ENCODE data around the gene MR1. TPM values are rescaled to one million over a fixed set of nuclear protein-coding genes. Genes with fewer than 3 reads are reported as not detected.

The MR1 gene
- total and polyA plus RNA-seq, 7 donors: 0.70 to 3.0 (median 2.0) TPM

DNA sequence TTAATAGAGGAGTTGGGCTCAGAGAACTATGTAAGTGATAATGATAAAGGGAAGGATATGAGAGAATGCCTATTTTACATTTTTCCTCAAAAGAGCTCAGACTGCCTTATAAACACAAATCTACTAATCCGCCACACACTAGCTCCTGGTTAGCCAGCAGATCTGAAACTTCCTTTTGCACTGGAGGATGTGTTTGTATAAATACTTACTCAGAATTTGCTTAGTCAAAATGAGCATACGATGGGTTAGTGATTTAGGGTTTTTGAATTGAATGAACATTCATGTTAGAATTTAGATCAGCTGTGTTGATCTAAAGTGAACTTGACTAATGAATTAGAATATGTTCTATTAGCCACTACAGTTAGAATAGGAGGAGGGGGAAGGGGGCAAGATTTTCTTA is 45.6 kb downstream of the MR1 start:
- Histone ChIP-seq H3K36me3 (ENCODE audit: insufficient read depth in 1 of 2, low read depth in 1 of 2) (no peaks in the 10 kb centered on the region), H3K4me3 (no peak overlapping the region), H3K9me3 (no peaks in the 10 kb centered on the region), H3K27me3 (ENCODE audit: insufficient read depth in 3 of 3, low read length in 2 of 3) (no peaks in the 10 kb centered on the region), H3K27ac (no peak overlapping the region), H3K4me1 (peaks cover 8% of the 10 kb centered on the region)
- intact Hi-C loops (cut with DNase I): no loop called here
- 85 to 89% (median 87%) methylated on average over 2 of the region's 2 CpGs for WGBS, 3 donors
- ATAC-seq (no peak), DNase-seq (no peak)
- TF ChIP-seq, protein P1, sequence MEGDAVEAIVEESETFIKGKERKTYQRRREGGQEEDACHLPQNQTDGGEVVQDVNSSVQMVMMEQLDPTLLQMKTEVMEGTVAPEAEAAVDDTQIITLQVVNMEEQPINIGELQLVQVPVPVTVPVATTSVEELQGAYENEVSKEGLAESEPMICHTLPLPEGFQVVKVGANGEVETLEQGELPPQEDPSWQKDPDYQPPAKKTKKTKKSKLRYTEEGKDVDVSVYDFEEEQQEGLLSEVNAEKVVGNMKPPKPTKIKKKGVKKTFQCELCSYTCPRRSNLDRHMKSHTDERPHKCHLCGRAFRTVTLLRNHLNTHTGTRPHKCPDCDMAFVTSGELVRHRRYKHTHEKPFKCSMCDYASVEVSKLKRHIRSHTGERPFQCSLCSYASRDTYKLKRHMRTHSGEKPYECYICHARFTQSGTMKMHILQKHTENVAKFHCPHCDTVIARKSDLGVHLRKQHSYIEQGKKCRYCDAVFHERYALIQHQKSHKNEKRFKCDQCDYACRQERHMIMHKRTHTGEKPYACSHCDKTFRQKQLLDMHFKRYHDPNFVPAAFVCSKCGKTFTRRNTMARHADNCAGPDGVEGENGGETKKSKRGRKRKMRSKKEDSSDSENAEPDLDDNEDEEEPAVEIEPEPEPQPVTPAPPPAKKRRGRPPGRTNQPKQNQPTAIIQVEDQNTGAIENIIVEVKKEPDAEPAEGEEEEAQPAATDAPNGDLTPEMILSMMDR (IDR thresholded peaks at IDR 0.05): no peak

DNA sequence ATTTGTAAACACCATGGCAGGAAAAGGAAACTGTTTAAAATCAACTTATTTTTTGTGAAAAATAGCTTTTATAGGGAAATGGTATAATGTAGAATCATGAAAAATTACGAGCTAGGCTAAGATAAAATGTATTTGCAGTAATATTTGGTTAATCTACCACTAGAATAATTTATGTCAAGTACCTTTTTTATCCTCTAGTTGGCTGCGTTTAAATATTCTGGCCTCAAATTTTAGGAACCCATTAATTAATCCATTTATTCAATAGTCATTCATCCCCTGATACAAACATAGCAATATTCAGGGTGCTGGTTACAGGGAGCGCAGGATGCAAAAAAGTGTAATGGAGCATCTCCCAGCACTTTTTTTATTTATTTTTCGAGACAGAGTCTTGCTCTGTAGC is 46.1 kb downstream of the MR1 start:
- peaks cover 8% of the 10 kb centered on the region for H3K4me1 ChIP-seq
- H3K36me3 ChIP-seq (ENCODE audit: insufficient read depth in 1 of 2, low read depth in 1 of 2): no peaks in the 10 kb centered on the region
- DNase-seq: no peak
- H3K27me3 ChIP-seq (ENCODE audit: insufficient read depth in 3 of 3, low read length in 2 of 3): no peaks in the 10 kb centered on the region
- ATAC-seq: no peak
- TF ChIP-seq, protein P1 (IDR thresholded peaks at IDR 0.05): no peak
- intact Hi-C loops (cut with DNase I): loop anchor here in 1 of 2 donors (10.0 kb wide), 1 partner anchor 195 kb away; no protein-coding TSS in a partner anchor
- 62 to 84% (median 81%) methylated on average over 4 of the region's 4 CpGs for WGBS, 3 donors
- H3K4me3 ChIP-seq: no peak overlapping the region
- no peak overlapping the region for H3K27ac ChIP-seq
- H3K9me3 ChIP-seq: no peaks in the 10 kb centered on the region

DNA sequence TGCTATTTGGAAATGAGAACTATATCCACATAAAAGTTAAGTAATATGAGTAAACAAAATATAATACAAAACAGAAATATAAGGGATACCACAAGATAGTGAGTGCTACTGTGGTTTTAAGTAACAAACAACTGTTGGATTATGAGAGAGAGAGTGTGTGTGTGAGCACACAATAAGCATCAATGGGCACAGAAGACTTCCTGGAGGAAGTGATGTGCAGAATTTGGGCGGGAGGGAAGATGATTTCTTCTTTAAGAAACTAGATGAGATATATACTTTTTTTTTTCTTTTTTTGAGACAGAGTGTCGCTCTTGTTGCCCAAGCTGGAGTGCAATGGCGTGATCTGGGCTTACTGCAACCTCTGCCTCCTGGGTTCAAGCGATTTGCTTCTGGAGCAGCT is 46.8 kb downstream of the MR1 start:
- DNase-seq: no peak
- TF ChIP-seq, protein P1 (IDR thresholded peaks at IDR 0.05): no peak
- intact Hi-C loops (cut with DNase I): loop anchor here in 1 of 2 donors (10.0 kb wide), 1 partner anchor 196 kb away; no protein-coding TSS in a partner anchor
- Histone ChIP-seq H3K27ac (no peak overlapping the region), H3K27me3 (ENCODE audit: insufficient read depth in 3 of 3, low read length in 2 of 3) (no peaks in the 10 kb centered on the region), H3K4me3 (no peak overlapping the region), H3K4me1 (peaks cover 8% of the 10 kb centered on the region), H3K9me3 (no peaks in the 10 kb centered on the region), H3K36me3 (ENCODE audit: insufficient read depth in 1 of 2, low read depth in 1 of 2) (no peaks in the 10 kb centered on the region)
- no peak for ATAC-seq
- 93 to 96% (median 95%) methylated on average over 4 of the region's 4 CpGs for WGBS, 3 donors

DNA sequence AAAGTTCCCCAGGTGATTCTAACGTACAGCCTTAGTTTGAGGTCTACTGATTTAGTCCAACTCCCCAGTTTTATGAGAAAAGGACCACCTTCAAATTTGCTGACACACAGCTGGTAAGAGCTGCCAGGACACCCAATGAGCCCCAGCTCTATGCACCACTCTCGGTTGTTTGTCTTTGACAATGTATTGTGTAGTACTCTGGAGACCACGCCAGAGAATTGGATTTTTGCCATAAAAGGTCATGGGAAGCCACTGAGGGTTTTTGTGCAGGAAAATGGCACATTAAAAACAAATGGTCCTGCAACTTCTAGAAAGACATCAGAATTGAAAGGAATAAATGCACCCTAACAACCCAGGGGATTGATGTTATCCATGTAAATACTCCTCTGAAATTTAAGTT is 47.6 kb downstream of the MR1 start:
- H3K27ac ChIP-seq: no peak overlapping the region
- H3K36me3 ChIP-seq (ENCODE audit: insufficient read depth in 1 of 2, low read depth in 1 of 2): no peaks in the 10 kb centered on the region
- DNase-seq: no peak
- intact Hi-C loops (cut with DNase I): loop anchor here in 1 of 2 donors (10.0 kb wide), 1 partner anchor 197 kb away; no protein-coding TSS in a partner anchor
- no peaks in the 10 kb centered on the region for H3K27me3 ChIP-seq (ENCODE audit: insufficient read depth in 3 of 3, low read length in 2 of 3)
- H3K4me1 ChIP-seq: peaks cover 8% of the 10 kb centered on the region
- H3K4me3 ChIP-seq: no peak overlapping the region
- ATAC-seq: no peak
- TF ChIP-seq, protein P1 (IDR thresholded peaks at IDR 0.05): no peak
- WGBS, 3 donors: 53 to 57% (median 54%) methylated on average over 3 of the region's 3 CpGs
- no peaks in the 10 kb centered on the region for H3K9me3 ChIP-seq
